Natural killer cell (primary cell): ENCODE measurements around the gene GNG2. TPM values are rescaled to one million over a fixed set of nuclear protein-coding genes. Genes with fewer than 3 reads are reported as not detected.

ENCODE experiments used
- ATAC-seq, 3 donors: fragments of 150-1000 bp in 2 of 3; fragments of 200-7000 bp in 1 of 3; cut with Tn5 transposase; 1 replicate in 1 of 3; 2 replicates in 2 of 3; pipeline ENCODE4 v1.10.0; 2021; ENCODE audit warnings: mild to moderate bottlenecking in 2 of 3, moderate library complexity in 2 of 3
- DNase-seq, 2 donors: peaks; one replicate each; pipeline versions ENCODE4 v3.0.0 to v3.0.0-alpha.2; 2013 to 2021; ENCODE audit warnings: mixed read lengths in 1 of 2
- H3K27ac ChIP-seq: one replicate; pipeline ENCODE4 v1.5.1; 2013; ENCODE audit warnings: mild to moderate bottlenecking, low read length
- H3K27me3 ChIP-seq: one replicate; pipeline ENCODE4 v1.6.1; 2013; ENCODE audit warnings: low read length; ENCODE audit not compliant: control insufficient read depth, insufficient read depth
- H3K36me3 ChIP-seq: one replicate; pipeline ENCODE4 v1.6.1; 2013; ENCODE audit warnings: low read length; ENCODE audit not compliant: control insufficient read depth, insufficient read depth
- H3K4me1 ChIP-seq: one replicate; pipeline ENCODE4 v1.6.1; 2013; ENCODE audit warnings: low read length; ENCODE audit not compliant: control insufficient read depth, insufficient read depth
- H3K4me3 ChIP-seq: one replicate; pipeline ENCODE4 v1.5.1; 2013; ENCODE audit warnings: low read length
- H3K9me3 ChIP-seq: one replicate; pipeline ENCODE4 v1.6.1; 2013; ENCODE audit warnings: low read length; ENCODE audit not compliant: control insufficient read depth, insufficient read depth
- H3K27ac Mint-ChIP-seq, 2 donors: one replicate each; pipeline ENCODE4 v1.8.0; 2022; ENCODE audit warnings: mild to moderate bottlenecking in 2 of 2, mixed read lengths in 2 of 2, moderate library complexity in 1 of 2
- H3K27me3 Mint-ChIP-seq, 2 donors: one replicate each; pipeline ENCODE4 v1.8.0; 2022; ENCODE audit warnings: low read depth in 2 of 2, mixed read lengths in 2 of 2
- H3K36me3 Mint-ChIP-seq: one replicate; pipeline ENCODE4 v1.8.0; 2022; ENCODE audit warnings: mixed read lengths
- H3K4me1 Mint-ChIP-seq, 2 donors: one replicate each; pipeline ENCODE4 v1.8.0; 2022; ENCODE audit warnings: mixed read lengths in 2 of 2
- H3K4me3 Mint-ChIP-seq: one replicate; pipeline ENCODE4 v1.8.0; 2022; ENCODE audit warnings: mild to moderate bottlenecking, moderate library complexity, mixed read lengths
- H3K9me3 Mint-ChIP-seq, 2 donors: one replicate each; pipeline ENCODE4 v1.8.0; 2022; ENCODE audit warnings: mixed read lengths in 2 of 2
- CTCF ChIP-seq: fragments of 200-600 bp; IDR thresholded peaks from one replicate; pipeline ENCODE4 v1.8.0; 2022; ENCODE audit warnings: antibody characterized with exemption
- WGBS: methylation state at CpG from one replicate; pipeline ENCODE4 v1.1.7; 2013; ENCODE audit warnings: missing lambda C conversion rate; ENCODE audit not compliant: insufficient coverage; 5-methylcytosine and 5-hydroxymethylcytosine counted together
- intact Hi-C: fragments of 100-400 bp; cut with micrococcal nuclease; formaldehyde crosslinking; loops from one replicate; pipeline ENCODE4 v1.14.2; 2022
- total RNA-seq, 4 donors: library from RNA; stranded (reverse); fragments of 120-200 nt in 1 of 4; gene quantifications; one replicate each; pipeline versions ENCODE4 v1.2.3 to v1.2.4, GENCODE V29; 2013 to 2022

The GNG2 gene
- total RNA-seq, 3 donors from 2014 or later (not counting 1 experiment from before 2014, with no cell fraction given) = 552 to 653 (median 582) TPM

- Mint-ChIP-seq H3K4me3 (peak overlapping the region; percentile 75), H3K4me1 (peaks cover 74 to 85% of the 10 kb centered on the region in 2 donors), H3K27ac (peak overlapping the region; percentile 47 to 85), H3K9me3 (peaks cover 7 to 10% of the 10 kb centered on the region in 2 donors), H3K27me3 (peaks cover 0 to 2% of the 10 kb centered on the region in 2 donors), H3K36me3 (peaks cover 14% of the 10 kb centered on the region)
- DNase-seq (no peak), ATAC-seq (peak in 1 of 3 donors; percentile 12)
- Histone ChIP-seq H3K9me3 (peaks cover 3% of the 10 kb centered on the region), H3K27me3 (no peaks in the 10 kb centered on the region), H3K27ac (no peak overlapping the region), H3K4me3 (no peak overlapping the region), H3K36me3 (no peaks in the 10 kb centered on the region), H3K4me1 (peaks cover 38% of the 10 kb centered on the region)
- intact Hi-C loops = no loop called here
- TF ChIP-seq CTCF = no peak
- WGBS = 20% methylated on average over 1 of the region's 4 CpGs
Observed at GRCh38 chr14:51852541-51852940, 7.9 kb upstream of the GNG2 start.

GRCh38 chr14:51855234-51855633 lies 5.2 kb upstream of the GNG2 start:
- no peak overlapping the region for H3K4me3 ChIP-seq
- H3K4me1 ChIP-seq = peaks cover 28% of the 10 kb centered on the region
- ATAC-seq (no peak), DNase-seq (no peak)
- Mint-ChIP-seq H3K27ac (peak overlapping the region; percentile 1 to 2), H3K4me1 (peaks cover 69 to 75% of the 10 kb centered on the region in 2 donors), H3K36me3 (peaks cover 4% of the 10 kb centered on the region), H3K27me3 (peaks cover 0 to 2% of the 10 kb centered on the region in 2 donors), H3K9me3 (peaks cover 0 to 2% of the 10 kb centered on the region in 2 donors), H3K4me3 (no peak overlapping the region)
- no peak overlapping the region for H3K27ac ChIP-seq
- TF ChIP-seq CTCF = no peak
- no peaks in the 10 kb centered on the region for H3K27me3 ChIP-seq
- no peaks in the 10 kb centered on the region for H3K9me3 ChIP-seq
- intact Hi-C loops = no loop called here
- WGBS = 98% methylated on average over 3 of the region's 3 CpGs
- no peaks in the 10 kb centered on the region for H3K36me3 ChIP-seq

GRCh38 chr14:51856792-51857296 lies 3.6 kb upstream of the GNG2 start:
- intact Hi-C loops = no loop called here
- Mint-ChIP-seq H3K9me3 (no peaks in the 10 kb centered on the region), H3K36me3 (peaks cover 9% of the 10 kb centered on the region), H3K27ac (no peak overlapping the region), H3K4me1 (peaks cover 67 to 74% of the 10 kb centered on the region in 2 donors), H3K4me3 (no peak overlapping the region), H3K27me3 (peaks cover 0 to 2% of the 10 kb centered on the region in 2 donors)
- Histone ChIP-seq H3K27me3 (no peaks in the 10 kb centered on the region), H3K4me3 (no peak overlapping the region), H3K4me1 (peaks cover 22% of the 10 kb centered on the region), H3K27ac (no peak overlapping the region), H3K36me3 (no peaks in the 10 kb centered on the region), H3K9me3 (no peaks in the 10 kb centered on the region)
- no peak for DNase-seq
- no peak for TF ChIP-seq CTCF
- WGBS = 81% methylated on average over 1 of the region's 1 CpG
- ATAC-seq = no peak

GRCh38 chr14:51859131-51859530 lies 1.3 kb upstream of the GNG2 start:
- Histone ChIP-seq H3K27ac (no peak overlapping the region), H3K4me1 (peaks cover 20% of the 10 kb centered on the region), H3K27me3 (no peaks in the 10 kb centered on the region), H3K4me3 (no peak overlapping the region), H3K9me3 (no peaks in the 10 kb centered on the region), H3K36me3 (no peaks in the 10 kb centered on the region)
- no peak for ATAC-seq
- DNase-seq = no peak
- peaks cover 9% of the 10 kb centered on the region for H3K36me3 Mint-ChIP-seq
- peak overlapping the region in 1 of 2 donors; percentile 74 for H3K27ac Mint-ChIP-seq
- intact Hi-C loops = no loop called here
- no peaks in the 10 kb centered on the region for H3K9me3 Mint-ChIP-seq
- 91% methylated on average over 5 of the region's 5 CpGs for WGBS
- peak overlapping the region; percentile 91 for H3K4me3 Mint-ChIP-seq
- no peak for TF ChIP-seq CTCF
- H3K4me1 Mint-ChIP-seq = peaks cover 63 to 67% of the 10 kb centered on the region in 2 donors
- peaks cover 0 to 2% of the 10 kb centered on the region in 2 donors for H3K27me3 Mint-ChIP-seq
